Panc1 (cell line): ENCODE measurements around the gene NPR2. TPM values are rescaled to one million over a fixed set of nuclear protein-coding genes. Genes with fewer than 3 reads are reported as not detected.

ENCODE experiments used
- ATAC-seq: fragments of 200-7000 bp; cut with Tn5 transposase; 2 replicates; pipeline ENCODE4 v1.9.1; 2020; ENCODE audit warnings: mild to moderate bottlenecking, moderate library complexity
- BruUV-seq: library from RNA; stranded (reverse); fragments of 400-500 nt; replicated peaks from 2 replicates; lab custom pipeline; 2021; lab: Mats Ljungman, UMichigan
- CTCF ChIA-PET: fragments of 300-600 bp; sonication (Branson Sonifier 250); formaldehyde crosslinking; loops from one replicate; lab custom pipeline; 2022; ENCODE audit warnings: antibody characterized with exemption; lab: Charles Lee
- POLR2A ChIA-PET: fragments of 300-600 bp; sonication (Branson Sonifier 250); formaldehyde crosslinking; loops from one replicate; lab custom pipeline; 2022; ENCODE audit warnings: antibody characterized with exemption; lab: Charles Lee
- DNase-seq: peaks from one replicate; pipeline ENCODE4 v3.0.0-alpha.2; 2010; ENCODE audit warnings: low read depth, low spot score
- H3K27ac ChIP-seq: 2 replicates; pipeline ENCODE4 v1.5.1; 2011; ENCODE audit warnings: mild to moderate bottlenecking, low read length, inconsistent platforms
- H3K27me3 ChIP-seq: fragments of 200-500 bp; sonication (Bioruptor generic); 2 replicates; pipeline ENCODE4 v1.6.0; 2014; ENCODE audit warnings: low read length, inconsistent platforms; ENCODE audit not compliant: control insufficient read depth, insufficient read depth
- H3K36me3 ChIP-seq: fragments of 200-500 bp; sonication (Bioruptor generic); 2 replicates; pipeline ENCODE4 v1.5.1; 2014; ENCODE audit warnings: inconsistent platforms, mild to moderate bottlenecking, low read length, moderate library complexity; ENCODE audit not compliant: control insufficient read depth, insufficient read depth
- H3K4me1 ChIP-seq: 2 replicates; pipeline ENCODE4 v1.5.1; 2011; ENCODE audit warnings: inconsistent platforms, mild to moderate bottlenecking, low read length, moderate library complexity; ENCODE audit not compliant: control insufficient read depth, insufficient read depth
- H3K4me3 ChIP-seq, 2 experiments: 2 replicates each; pipeline ENCODE4 v1.5.1; 2011 to 2012; ENCODE audit warnings: low read depth in 2 of 2, low read length in 2 of 2, mild to moderate bottlenecking in 2 of 2, inconsistent platforms in 1 of 2, moderate library complexity in 1 of 2
- H3K9me3 ChIP-seq: fragments of 200-500 bp; sonication (Bioruptor generic); 2 replicates; pipeline ENCODE4 v1.5.1; 2014; ENCODE audit warnings: low read depth, mild to moderate bottlenecking, inconsistent platforms, low read length, moderate library complexity; ENCODE audit not compliant: control insufficient read depth, insufficient read depth
- CTCF ChIP-seq: fragments of 450-650 bp; IDR thresholded peaks from 2 replicates; pipeline ENCODE4 v1.5.1; 2017; ENCODE audit warnings: mild to moderate bottlenecking
- POLR2AphosphoS5 ChIP-seq: IDR thresholded peaks from 2 replicates; pipeline ENCODE4 v1.6.1; 2012; ENCODE audit warnings: mild to moderate bottlenecking, low read depth, low read length, moderate library complexity
- SIN3A ChIP-seq: IDR thresholded peaks from 2 replicates; pipeline ENCODE4 v1.6.1; 2012; ENCODE audit warnings: low read depth, mild to moderate bottlenecking, low read length, moderate library complexity, borderline replicate concordance; ENCODE audit not compliant: insufficient read depth
- TCF7L2 ChIP-seq: IDR thresholded peaks from 2 replicates; pipeline ENCODE4 v1.6.1; 2011; ENCODE audit warnings: mild to moderate bottlenecking, low read depth, low read length, inconsistent platforms
- in situ Hi-C: cut with HindIII; loops from 2 replicates; pipeline ENCODE4 v1.10.0; 2016; ENCODE audit warnings: low sequenced_read_pairs, low pct_unique_long_range_greater_than_20kb
- intact Hi-C: fragments of 100-400 bp; cut with micrococcal nuclease; formaldehyde crosslinking; loops from one replicate; pipeline ENCODE4 v1.10.0; 2022; ENCODE audit not compliant: unreplicated experiment
- total RNA-seq: library from RNA; stranded (reverse); gene quantifications from one replicate; pipeline ENCODE4 v1.2.1, GENCODE V29; 2021; ENCODE audit not compliant: unreplicated experiment
- TF ChIP-seq, protein P1 (sequence below), 2 experiments: IDR thresholded peaks; 2 replicates each; pipeline ENCODE4 v1.6.1; 2011 to 2012; ENCODE audit warnings: low read depth in 2 of 2, control low read depth in 1 of 2, low read length in 1 of 2, mild to moderate bottlenecking in 1 of 2, moderate library complexity in 1 of 2; ENCODE audit not compliant: insufficient read depth in 1 of 2

NPR2 gene
- total RNA-seq, 1 experiment from 2014 or later = 12.2 TPM

DNA sequence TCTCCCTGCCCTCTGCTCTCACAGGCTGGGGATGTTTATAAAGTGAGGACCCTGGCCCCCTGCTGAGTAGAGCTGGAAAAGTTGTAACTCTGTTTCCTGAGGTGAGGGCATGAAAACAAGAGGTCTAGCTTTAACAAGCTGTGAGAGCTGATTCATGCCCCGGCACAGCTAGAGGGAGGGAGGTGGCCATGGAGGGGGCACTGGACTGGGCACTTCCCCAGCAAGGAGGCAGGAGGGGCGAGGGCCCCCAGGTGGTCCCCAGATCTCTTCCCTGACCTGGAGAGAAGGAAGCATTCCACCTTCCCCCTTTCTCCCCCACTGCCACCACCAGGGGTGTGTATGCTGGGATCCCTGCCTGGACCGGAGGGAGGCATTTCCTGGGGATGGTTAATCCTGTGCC, 37.1 kb upstream of the NPR2 start, which contains the start of gene MSMP:
Gene MSMP (minus strand): TSS at position 13 of the 400 bp plus-strand sequence. CDS start 147 bp downstream, outside the sequence.
- BruUV-seq = no TSS peak
- no peak for ATAC-seq
- in situ Hi-C loops (no loop called here), intact Hi-C loops (no loop called here)
- Histone ChIP-seq H3K4me1 (peaks cover 18% of the 10 kb centered on the region), H3K4me3 (no peak within 1 kb of the TSS), H3K27ac (no peak within 1 kb of the TSS), H3K27me3 (no peaks in the 10 kb centered on the region), H3K9me3 (no peaks in the 10 kb centered on the region), H3K36me3 (no peaks in the 10 kb centered on the region; the same call in 1 of the 2 replicates)
- TF ChIP-seq TCF7L2 = no peak
- TF ChIP-seq SIN3A = no peak
- no peak for DNase-seq
- ChIA-PET POLR2A (interaction anchor here (0.6 kb wide), 1 partner anchor 22 kb away, joined by 6 read pairs; no protein-coding TSS in a partner anchor), CTCF (no interaction called here)

- ChIA-PET POLR2A (interaction anchor here (0.6 kb wide), 1 partner anchor 22 kb away, joined by 6 read pairs; no protein-coding TSS in a partner anchor), CTCF (no interaction called here)
- no TSS peak for BruUV-seq
- no peaks in the 10 kb centered on the region for H3K36me3 ChIP-seq
- no peak overlapping the region for H3K4me3 ChIP-seq
- no peaks in the 10 kb centered on the region for H3K9me3 ChIP-seq
- H3K27me3 ChIP-seq = no peaks in the 10 kb centered on the region
- no peak for ATAC-seq
- intact Hi-C loops = no loop called here
- H3K4me1 ChIP-seq = peaks cover 15% of the 10 kb centered on the region
- TF ChIP-seq TCF7L2 (no peak), CTCF (no peak), POLR2AphosphoS5 (no peak), SIN3A (no peak)
- TF ChIP-seq, protein P1, sequence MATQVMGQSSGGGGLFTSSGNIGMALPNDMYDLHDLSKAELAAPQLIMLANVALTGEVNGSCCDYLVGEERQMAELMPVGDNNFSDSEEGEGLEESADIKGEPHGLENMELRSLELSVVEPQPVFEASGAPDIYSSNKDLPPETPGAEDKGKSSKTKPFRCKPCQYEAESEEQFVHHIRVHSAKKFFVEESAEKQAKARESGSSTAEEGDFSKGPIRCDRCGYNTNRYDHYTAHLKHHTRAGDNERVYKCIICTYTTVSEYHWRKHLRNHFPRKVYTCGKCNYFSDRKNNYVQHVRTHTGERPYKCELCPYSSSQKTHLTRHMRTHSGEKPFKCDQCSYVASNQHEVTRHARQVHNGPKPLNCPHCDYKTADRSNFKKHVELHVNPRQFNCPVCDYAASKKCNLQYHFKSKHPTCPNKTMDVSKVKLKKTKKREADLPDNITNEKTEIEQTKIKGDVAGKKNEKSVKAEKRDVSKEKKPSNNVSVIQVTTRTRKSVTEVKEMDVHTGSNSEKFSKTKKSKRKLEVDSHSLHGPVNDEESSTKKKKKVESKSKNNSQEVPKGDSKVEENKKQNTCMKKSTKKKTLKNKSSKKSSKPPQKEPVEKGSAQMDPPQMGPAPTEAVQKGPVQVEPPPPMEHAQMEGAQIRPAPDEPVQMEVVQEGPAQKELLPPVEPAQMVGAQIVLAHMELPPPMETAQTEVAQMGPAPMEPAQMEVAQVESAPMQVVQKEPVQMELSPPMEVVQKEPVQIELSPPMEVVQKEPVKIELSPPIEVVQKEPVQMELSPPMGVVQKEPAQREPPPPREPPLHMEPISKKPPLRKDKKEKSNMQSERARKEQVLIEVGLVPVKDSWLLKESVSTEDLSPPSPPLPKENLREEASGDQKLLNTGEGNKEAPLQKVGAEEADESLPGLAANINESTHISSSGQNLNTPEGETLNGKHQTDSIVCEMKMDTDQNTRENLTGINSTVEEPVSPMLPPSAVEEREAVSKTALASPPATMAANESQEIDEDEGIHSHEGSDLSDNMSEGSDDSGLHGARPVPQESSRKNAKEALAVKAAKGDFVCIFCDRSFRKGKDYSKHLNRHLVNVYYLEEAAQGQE (IDR thresholded peaks at IDR 0.05; ENCODE audit: insufficient read depth in 1 of 2, low read depth in 2 of 2, low read length in 1 of 2) = no peak
- no peak for DNase-seq
- no peak overlapping the region for H3K27ac ChIP-seq
- in situ Hi-C loops = no loop called here
Observed at GRCh38 chr9:35755071-35755470, 36.3 kb upstream of the NPR2 start.
